ENCODE measurements around the gene CTIF.

The CTIF gene

GRCh38 chr18:48874701-48875162, 335.9 kb downstream of the CTIF start:
- no peak for DNase-seq

GRCh38 chr18:48875314-48875941, 336.6 kb downstream of the CTIF start:
- no peak for DNase-seq

GRCh38 chr18:48875942-48876511, 337.2 kb downstream of the CTIF start:
- DNase-seq: no peak

GRCh38 chr18:48876590-48876989, 337.8 kb downstream of the CTIF start:
- DNase-seq: no peak

GRCh38 chr18:48877941-48878340, 339.1 kb downstream of the CTIF start:
- no peak for DNase-seq

GRCh38 chr18:48878471-48878870, 339.6 kb downstream of the CTIF start:
- DNase-seq: no peak

- no peak for DNase-seq
Measured at GRCh38 chr18:48879008-48879431, 340.2 kb downstream of the CTIF start.

GRCh38 chr18:48880931-48881330, 342.1 kb downstream of the CTIF start:
- no peak for DNase-seq

GRCh38 chr18:48882379-48882778, 343.5 kb downstream of the CTIF start:
- no peak for DNase-seq

GRCh38 chr18:48884306-48884705, 345.5 kb downstream of the CTIF start:
- no peak for DNase-seq

- DNase-seq: no peak
Measured at GRCh38 chr18:48884771-48885170, 345.9 kb downstream of the CTIF start.

GRCh38 chr18:48885266-48885923, 346.6 kb downstream of the CTIF start:
- peak; percentile 21 for DNase-seq

- DNase-seq: no peak
Measured at GRCh38 chr18:48885924-48886400, 347.1 kb downstream of the CTIF start.

- DNase-seq: no peak
Measured at GRCh38 chr18:48886520-48887293, 347.9 kb downstream of the CTIF start.

- no peak for DNase-seq
Measured at GRCh38 chr18:48887294-48887904, 348.6 kb downstream of the CTIF start.

- DNase-seq: no peak
Measured at GRCh38 chr18:48887905-48888772, 349.3 kb downstream of the CTIF start.

GRCh38 chr18:48888773-48889080, 349.9 kb downstream of the CTIF start:
- no peak for DNase-seq

- no peak for DNase-seq
Measured at GRCh38 chr18:48889115-48889941, 350.5 kb downstream of the CTIF start.

- no peak for DNase-seq
Measured at GRCh38 chr18:48889981-48890762, 351.3 kb downstream of the CTIF start.

- no peak for DNase-seq
Measured at GRCh38 chr18:48891721-48892120, 352.9 kb downstream of the CTIF start.

Measured in fibroblast of skin of abdomen (primary cell).